GM18519 (cell line): Measurements from ENCODE around the gene MACF1.

Experiments
- ATAC-seq: cut with Tn5 transposase; IDR thresholded peaks from one replicate; pipeline ENCODE4 v1.9.1; 2021; ENCODE audit warnings: mild to moderate bottlenecking, moderate library complexity; ENCODE audit not compliant: unreplicated experiment, low FRiP score

MACF1 gene

DNA sequence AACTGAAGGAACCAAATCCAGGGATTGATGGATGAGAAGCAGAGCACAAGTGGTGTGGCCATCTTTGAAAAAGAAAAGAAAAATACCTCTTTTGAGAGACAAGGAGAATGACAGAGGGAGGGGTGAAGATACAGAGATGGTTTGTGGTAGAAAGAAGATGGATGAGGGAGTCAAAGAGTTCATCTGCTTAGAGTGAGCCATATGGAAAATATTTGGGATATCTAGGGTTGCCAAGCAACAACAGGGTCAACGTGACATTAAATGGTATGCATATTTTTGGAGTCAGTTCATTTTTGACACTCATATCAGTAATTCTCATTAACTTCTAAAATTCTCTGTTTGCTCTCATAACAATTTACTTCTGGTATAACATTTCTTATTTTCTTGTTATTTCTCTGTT is 50.7 kb downstream of the MACF1 start:
- no peak for ATAC-seq

GRCh38 chr1:39258146-39258924 is 53.8 kb downstream of the MACF1 start:
- ATAC-seq: no peak

GRCh38 chr1:39258925-39259244 is 54.4 kb downstream of the MACF1 start:
- ATAC-seq: no peak

GRCh38 chr1:39261712-39262221 is 57.3 kb downstream of the MACF1 start:
- ATAC-seq: no peak

- no peak for ATAC-seq
These were observed 58.3 kb downstream of the MACF1 start for GRCh38 chr1:39262802-39263201.

GRCh38 chr1:39266269-39266668 is 61.8 kb downstream of the MACF1 start:
- no peak for ATAC-seq

DNA sequence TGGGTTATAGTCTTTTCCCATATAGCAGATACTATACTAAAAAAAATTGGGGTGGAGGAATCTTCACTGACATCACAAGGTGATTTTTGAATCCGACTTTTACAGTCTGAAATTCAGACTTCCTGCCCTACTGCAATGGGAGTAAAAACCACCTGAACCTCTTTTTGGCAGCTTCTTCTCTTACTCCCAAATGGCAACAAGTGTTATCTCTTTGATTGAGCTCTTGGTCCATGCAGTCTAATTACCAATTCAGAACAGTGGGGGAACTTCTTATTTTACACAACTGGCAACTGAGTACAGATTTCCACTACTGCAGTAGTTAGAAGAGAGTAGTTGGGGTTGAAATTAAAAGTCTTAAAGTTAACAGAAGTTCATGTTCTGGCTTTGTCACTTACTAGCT is 62.3 kb downstream of the MACF1 start:
- ATAC-seq: no peak

DNA sequence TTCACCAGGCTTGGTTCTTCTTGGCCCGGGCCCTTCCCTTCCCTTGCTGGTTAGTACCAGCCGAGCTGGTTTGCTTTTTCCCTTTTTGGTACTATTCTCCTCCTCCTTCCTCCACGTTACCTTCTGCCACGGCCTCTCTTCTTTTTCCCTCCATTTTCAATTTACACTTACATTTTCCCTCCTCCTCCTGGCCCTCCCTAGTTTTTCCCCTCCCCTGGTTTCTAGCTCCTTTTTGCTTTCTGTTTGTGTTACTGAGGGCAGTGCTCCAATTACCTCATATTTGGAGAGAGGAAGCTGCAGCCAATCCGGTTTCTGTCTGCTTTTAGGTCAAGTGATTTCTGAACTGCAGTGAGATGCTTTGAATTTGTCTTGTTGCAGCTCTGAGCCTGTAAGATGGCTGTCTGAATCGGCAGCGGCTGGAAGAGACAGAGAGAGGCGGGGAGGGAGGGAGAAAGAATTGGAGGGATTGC is 63.7 kb downstream of the MACF1 start:
- no peak for ATAC-seq

DNA sequence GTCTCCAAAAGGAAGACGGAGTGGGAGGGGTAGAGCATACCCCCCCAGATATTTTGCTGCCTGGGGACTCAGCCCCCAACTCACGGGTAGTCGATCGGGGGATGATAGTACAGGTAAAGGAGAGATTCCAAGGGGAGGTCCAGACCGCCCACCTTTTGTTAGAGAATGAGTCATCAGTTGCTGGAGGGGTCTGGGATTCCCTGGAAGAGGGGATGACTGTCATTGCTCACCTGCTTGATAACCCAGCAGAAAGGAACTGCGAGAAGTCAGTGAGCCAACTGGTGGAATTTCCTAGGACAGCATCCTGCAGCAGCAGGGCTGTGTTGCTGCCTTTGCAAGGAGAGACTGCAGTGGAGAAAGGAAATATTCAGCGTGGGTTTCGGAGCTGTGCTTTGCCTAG is 64.4 kb downstream of the MACF1 start:
- ATAC-seq: no peak

GRCh38 chr1:39269349-39269748 is 64.9 kb downstream of the MACF1 start:
- ATAC-seq: no peak

DNA sequence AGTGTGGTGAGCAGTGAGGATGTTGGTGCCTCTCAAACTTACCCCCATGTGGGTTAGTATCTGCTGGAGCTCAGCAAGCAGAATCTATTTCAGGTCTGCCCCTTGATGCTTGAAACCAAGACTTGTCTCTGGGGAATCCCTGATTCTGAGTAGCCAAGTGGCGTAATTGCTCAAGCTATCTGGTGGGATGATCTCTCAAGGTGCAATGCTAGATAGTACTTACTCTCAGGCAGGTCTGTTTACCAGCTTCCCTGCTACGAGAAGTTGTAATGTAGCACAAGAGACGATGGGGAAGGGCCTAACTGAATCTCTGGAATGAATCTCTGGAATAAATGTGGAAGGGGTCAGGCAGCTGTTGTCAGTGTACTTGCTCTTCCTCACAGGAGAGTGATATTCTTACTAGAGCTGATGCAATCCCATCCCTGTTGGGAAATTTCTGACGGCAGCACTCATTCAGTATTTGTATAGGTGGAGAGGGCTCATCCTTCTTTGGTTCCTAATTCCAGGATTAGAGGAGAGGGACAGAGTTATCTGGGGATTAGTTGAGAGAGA is 65.4 kb downstream of the MACF1 start:
- ATAC-seq: peak; percentile 46

- no peak for ATAC-seq
These were observed 65.9 kb downstream of the MACF1 start for GRCh38 chr1:39270368-39270767.

GRCh38 chr1:39272027-39272797 is 67.7 kb downstream of the MACF1 start:
- ATAC-seq: peak; percentile 43

- ATAC-seq: no peak
These were observed 68.4 kb downstream of the MACF1 start for GRCh38 chr1:39272798-39273469.

GRCh38 chr1:39275836-39276507 is 71.5 kb downstream of the MACF1 start:
- no peak for ATAC-seq

- ATAC-seq: no peak
These were observed 73.4 kb downstream of the MACF1 start for GRCh38 chr1:39277879-39278278.

- ATAC-seq: no peak
These were observed 78.2 kb downstream of the MACF1 start for GRCh38 chr1:39282537-39283216.

GRCh38 chr1:39283858-39284257 is 79.4 kb downstream of the MACF1 start:
- ATAC-seq: no peak

DNA sequence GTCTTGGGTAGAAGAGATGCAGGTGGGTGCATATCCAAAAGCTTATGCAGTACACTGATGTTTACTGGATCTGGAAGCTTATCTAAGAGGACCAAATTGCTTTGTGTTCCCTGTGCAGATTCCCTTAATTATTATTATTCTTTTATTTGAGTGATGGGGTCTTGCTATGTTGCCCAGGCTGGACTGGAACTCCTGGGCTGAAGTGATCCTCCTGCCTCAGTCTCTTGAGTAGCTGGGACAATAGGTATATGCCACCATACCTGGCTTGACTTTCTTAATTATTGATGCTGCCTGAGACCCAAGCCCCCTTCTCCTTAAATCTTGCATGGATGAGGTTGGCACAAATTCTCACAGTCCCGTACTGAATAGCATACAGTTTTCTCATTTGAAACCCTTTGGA is 83.0 kb downstream of the MACF1 start:
- no peak for ATAC-seq
